ENCODE measurements around the gene RNASE12.
"Not testable (repeated sequence)": the region's sequence is repeated elsewhere in the genome, so short reads cannot be mapped to it uniquely, and the experiment has no call there.

The RNASE12 gene

GRCh38 chr14:20580242-20580641 is 10.9 kb downstream of the RNASE12 start:
- DNase-seq (ENCODE audit: low read depth in 2 of 2): no peak

GRCh38 chr14:20578784-20579502 is 12.2 kb downstream of the RNASE12 start:
- no peak for DNase-seq (ENCODE audit: low read depth in 2 of 2)

- no peak for DNase-seq (ENCODE audit: low read depth in 2 of 2)
Measured at GRCh38 chr14:20578325-20578724, 12.9 kb downstream of the RNASE12 start.

- DNase-seq (ENCODE audit: low read depth in 2 of 2): not testable (repeated sequence)
Measured at GRCh38 chr14:20572382-20572990, 18.7 kb downstream of the RNASE12 start.

GRCh38 chr14:20570720-20571119 is 20.5 kb downstream of the RNASE12 start:
- not testable (repeated sequence) for DNase-seq (ENCODE audit: low read depth in 2 of 2)

- not testable (repeated sequence) for DNase-seq (ENCODE audit: low read depth in 2 of 2)
Measured at GRCh38 chr14:20569865-20570264, 21.3 kb downstream of the RNASE12 start.

GRCh38 chr14:20569066-20569465 is 22.1 kb downstream of the RNASE12 start:
- no peak for DNase-seq (ENCODE audit: low read depth in 2 of 2)

GRCh38 chr14:20568393-20568792 is 22.8 kb downstream of the RNASE12 start:
- DNase-seq (ENCODE audit: low read depth in 2 of 2): no peak

- DNase-seq (ENCODE audit: low read depth in 2 of 2): not testable (repeated sequence)
Measured at GRCh38 chr14:20567199-20567598, 24.0 kb downstream of the RNASE12 start.

- DNase-seq (ENCODE audit: low read depth in 2 of 2): no peak
Measured at GRCh38 chr14:20564501-20564997, 26.6 kb downstream of the RNASE12 start.

GRCh38 chr14:20563971-20564370 is 27.2 kb downstream of the RNASE12 start:
- no peak for DNase-seq (ENCODE audit: low read depth in 2 of 2)

GRCh38 chr14:20560961-20561360 is 30.2 kb downstream of the RNASE12 start, which contains the start of gene RNASE9:
Gene RNASE9 (minus strand): TSS chr14:20561047.
- no peak for DNase-seq (ENCODE audit: low read depth in 2 of 2)

- DNase-seq (ENCODE audit: low read depth in 2 of 2): no peak
Measured at GRCh38 chr14:20559461-20559904, 31.7 kb downstream of the RNASE12 start.

- no peak for DNase-seq (ENCODE audit: low read depth in 2 of 2)
Measured at GRCh38 chr14:20557212-20557542, 34.0 kb downstream of the RNASE12 start.

- DNase-seq (ENCODE audit: low read depth in 2 of 2): no peak
Measured at GRCh38 chr14:20556500-20557211, 34.5 kb downstream of the RNASE12 start.

- DNase-seq (ENCODE audit: low read depth in 2 of 2): no peak
Measured at GRCh38 chr14:20555845-20556244, 35.3 kb downstream of the RNASE12 start.

GRCh38 chr14:20553024-20553423 is 38.2 kb downstream of the RNASE12 start:
- no peak for DNase-seq (ENCODE audit: low read depth in 2 of 2)

GRCh38 chr14:20551606-20552005 is 39.6 kb downstream of the RNASE12 start:
- DNase-seq (ENCODE audit: low read depth in 2 of 2): no peak

- DNase-seq (ENCODE audit: low read depth in 2 of 2): no peak
Measured at GRCh38 chr14:20550926-20551325, 40.2 kb downstream of the RNASE12 start.

GRCh38 chr14:20548414-20549158 is 42.6 kb downstream of the RNASE12 start:
- no peak for DNase-seq (ENCODE audit: low read depth in 2 of 2)

- no peak for DNase-seq (ENCODE audit: low read depth in 2 of 2)
Measured at GRCh38 chr14:20546877-20547276, 44.3 kb downstream of the RNASE12 start.
